Kidney (tissue), 14 donors: ENCODE results near the gene COL16A1. TPM values are rescaled to one million over a fixed set of nuclear protein-coding genes. Genes with fewer than 3 reads are reported as not detected.
A peak's percentile ranks its signal among the peaks of the same experiment; 100 is the strongest.

Experiments
- DNase-seq, 5 donors: peaks; one replicate each; pipeline ENCODE4 v3.0.0-alpha.2; 2013 to 2020
- FAIRE-seq: peaks from 2 replicates; lab custom pipeline; 2012; peaks lifted over from hg19 to GRCh38; lab: Jason Lieb, UNC
- H3K27ac ChIP-seq, 2 donors: one replicate each; pipeline ENCODE4 v1.7.0; 2013; ENCODE audit warnings: low read depth in 2 of 2, low read length in 2 of 2, inconsistent platforms in 1 of 2
- H3K27me3 ChIP-seq: one replicate; pipeline ENCODE4 v1.7.1; 2013; ENCODE audit warnings: low read length, inconsistent platforms; ENCODE audit not compliant: control insufficient read depth, insufficient read depth
- H3K36me3 ChIP-seq, 3 donors: one replicate each; pipeline versions ENCODE4 v1.7.0 to v1.7.1; 2013; ENCODE audit warnings: low read length in 3 of 3, control low read depth in 1 of 3, inconsistent platforms in 1 of 3; ENCODE audit not compliant: insufficient read depth in 3 of 3, control insufficient read depth in 2 of 3
- H3K4me1 ChIP-seq, 3 donors: one replicate each; pipeline versions ENCODE4 v1.7.0 to v1.7.1; 2013; ENCODE audit warnings: low read length in 3 of 3, inconsistent platforms in 1 of 3, low read depth in 1 of 3; ENCODE audit not compliant: control insufficient read depth in 2 of 3, insufficient read depth in 2 of 3
- H3K4me3 ChIP-seq, 3 donors: one replicate each; pipeline versions ENCODE4 v1.7.0 to v1.8.1; 2013; ENCODE audit warnings: low read length in 3 of 3, control low read depth in 1 of 3, inconsistent platforms in 1 of 3
- H3K9ac ChIP-seq, 3 donors: one replicate each; pipeline versions ENCODE4 v1.7.0 to v1.7.1; 2013; ENCODE audit warnings: low read length in 3 of 3, control low read depth in 1 of 3, inconsistent platforms in 1 of 3
- H3K9me3 ChIP-seq, 3 donors: one replicate each; pipeline versions ENCODE4 v1.7.0 to v1.7.1; 2013; ENCODE audit warnings: low read length in 3 of 3, control low read depth in 1 of 3, inconsistent platforms in 1 of 3; ENCODE audit not compliant: control insufficient read depth in 2 of 3, insufficient read depth in 1 of 3
- CTCF ChIP-seq: IDR thresholded peaks from 3 replicates; pipeline ENCODE4 v1.5.1; 2012; ENCODE audit warnings: mild to moderate bottlenecking, moderate library complexity, borderline replicate concordance; ENCODE audit not compliant: insufficient read depth; ENCODE audit errors: extremely low read depth
- intact Hi-C: fragments of 100-400 bp; cut with DNase I; formaldehyde crosslinking; loops from one replicate; pipeline ENCODE4 v1.11.1; 2022
- polyA plus RNA-seq: library from polyadenylated mRNA; stranded (reverse); fragments of 350-450 nt; fragmentation: Illumina TruSeq; extraction: RNeasy Lipid Tissue Mini Kit (QIAGEN cat#74804); gene quantifications from one replicate; pipeline ENCODE4 v1.2.3, GENCODE V29; 2014; ENCODE audit warnings: low read depth, low replicate concordance; ENCODE audit not compliant: insufficient read depth
- total RNA-seq: library from RNA; stranded (reverse); fragmentation: NEBNext Ultra II Directional; extraction: Animal tissue kit (Norgen Biotek cat#: 25700); gene quantifications from one replicate; pipeline ENCODE4 v1.2.1, GENCODE V29; 2021
- donor health status: control.
- donor health status: control.
- donor health status: control.
- donor health status: control.
- donor health status: control.
- donor health status: DM: yes; HTN: yes; CAD: no.
- donor health status: Normal renal cell carcinoma (clear cell type).

The COL16A1 gene
- total and polyA plus RNA-seq, 2 donors from 2014 or later: 9.2 to 29.0 TPM

DNA sequence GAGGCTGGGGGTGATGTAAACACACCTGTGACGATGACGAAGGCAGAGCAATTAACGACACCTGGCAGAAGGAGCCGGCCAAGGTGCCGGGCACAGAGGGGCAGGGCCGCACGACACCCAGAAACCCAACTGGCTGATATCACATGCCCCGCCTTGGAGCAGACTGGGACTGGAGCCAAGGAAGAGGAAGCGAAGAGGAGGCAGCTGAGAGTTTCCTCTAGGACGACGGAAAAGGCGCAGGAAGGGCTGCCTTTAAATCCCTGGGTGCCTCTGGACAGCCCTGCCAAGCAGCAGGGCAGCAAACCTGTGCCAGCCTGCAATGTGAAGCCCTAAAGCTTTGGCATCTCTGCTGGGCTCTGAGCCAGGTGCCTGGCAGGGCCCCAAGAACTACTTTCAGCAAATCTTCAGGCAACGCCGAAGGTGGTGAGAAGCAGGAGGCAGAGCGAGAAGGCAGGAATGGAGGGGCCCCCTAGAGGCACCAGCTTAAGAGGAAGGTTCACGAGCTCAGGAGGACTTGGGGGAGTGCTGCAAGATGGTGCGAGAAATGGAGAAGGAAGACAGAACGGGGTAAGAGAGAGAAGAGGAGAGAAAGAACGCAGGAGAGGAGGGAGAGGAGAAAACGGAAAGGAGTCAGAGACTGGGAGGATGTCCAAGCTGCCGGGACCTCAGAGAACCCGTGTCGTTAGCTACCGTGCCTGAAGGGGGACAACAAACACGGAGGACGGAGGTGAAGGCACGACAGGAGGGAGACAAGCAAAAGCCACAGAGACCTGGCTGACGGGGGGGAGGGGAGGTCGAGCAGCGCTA is 33.8 kb downstream of the COL16A1 start:
- Histone ChIP-seq H3K9ac (peak overlapping the region in 1 of 3 donors; percentile 7), H3K36me3 (no peaks in the 10 kb centered on the region), H3K4me3 (peak overlapping the region; percentile 23 to 49 (median 45)), H3K4me1 (peaks cover 0 to 16% (median 4%) of the 10 kb centered on the region in 3 donors), H3K9me3 (no peaks in the 10 kb centered on the region), H3K27me3 (no peaks in the 10 kb centered on the region), H3K27ac (peak overlapping the region; percentile 33 to 59)
- no peak for FAIRE-seq
- intact Hi-C loops: no loop called here
- no peak for TF ChIP-seq CTCF
- peak in 4 of 5 donors; percentile 50 to 92 (median 72) for DNase-seq

DNA sequence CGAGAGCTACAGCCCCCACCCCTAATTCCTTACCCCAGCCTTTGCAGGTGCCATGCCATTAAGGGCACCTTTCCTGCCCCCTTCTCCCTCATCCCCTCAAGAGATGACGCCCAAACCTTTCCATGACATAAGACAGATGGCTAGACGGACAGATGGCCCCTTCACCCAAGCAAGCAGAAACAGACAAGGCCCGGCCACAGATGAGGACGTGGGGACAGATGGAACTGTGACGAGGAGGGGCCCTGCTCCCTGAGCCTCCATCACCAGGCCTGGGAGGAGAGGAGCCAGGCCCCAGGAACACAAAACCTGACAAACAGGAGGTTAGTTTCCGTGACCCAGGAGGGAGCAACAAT is 34.4 kb downstream of the COL16A1 start:
- TF ChIP-seq CTCF: no peak
- H3K27me3 ChIP-seq: no peaks in the 10 kb centered on the region
- H3K4me3 ChIP-seq: peak overlapping the region in 2 of 3 donors; percentile 45 to 49

DNA sequence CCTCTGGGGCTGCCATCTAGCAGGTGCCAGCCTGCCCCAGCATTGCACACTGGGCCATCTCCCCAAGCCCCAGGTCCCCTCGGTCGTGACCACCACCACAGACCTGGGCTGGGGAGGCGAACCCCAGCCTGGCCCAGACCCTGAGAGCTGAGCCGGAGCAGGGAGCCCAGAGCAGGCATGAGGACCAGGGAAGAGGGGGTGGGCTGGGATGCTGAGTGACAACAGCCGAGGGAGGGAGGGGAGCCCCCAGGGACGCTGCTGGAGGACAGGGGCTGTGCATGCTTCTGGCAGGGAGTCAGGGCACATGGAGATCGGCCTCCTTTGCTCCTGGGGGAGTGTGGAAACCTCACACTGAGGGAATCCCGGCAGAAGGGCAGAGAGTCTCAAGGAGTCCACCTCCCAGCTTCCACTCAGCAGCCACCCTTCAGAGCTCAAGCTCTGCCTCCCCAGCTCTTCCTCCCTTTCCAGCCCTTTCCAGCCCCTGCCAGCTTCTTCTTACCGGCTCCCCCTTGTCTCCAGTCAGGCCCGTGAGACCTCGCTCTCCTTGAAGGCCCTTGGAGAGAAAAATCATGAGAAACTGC is 35.4 kb downstream of the COL16A1 start:
- Histone ChIP-seq H3K27me3 (no peaks in the 10 kb centered on the region), H3K4me3 (no peak overlapping the region), H3K4me1 (peaks cover 0 to 16% (median 4%) of the 10 kb centered on the region in 3 donors), H3K36me3 (no peaks in the 10 kb centered on the region), H3K9ac (no peak overlapping the region), H3K27ac (no peak overlapping the region), H3K9me3 (no peaks in the 10 kb centered on the region)
- FAIRE-seq (no peak), DNase-seq (no peak)
- TF ChIP-seq CTCF: no peak
- intact Hi-C loops: no loop called here

More for the DNA sequence above, 34.4 kb downstream of the COL16A1 start:
- intact Hi-C loops: no loop called here
- FAIRE-seq (no peak), DNase-seq (no peak)
- H3K9me3 ChIP-seq: no peaks in the 10 kb centered on the region
- H3K36me3 ChIP-seq: no peaks in the 10 kb centered on the region
- H3K4me1 ChIP-seq: peaks cover 0 to 16% (median 4%) of the 10 kb centered on the region in 3 donors
- peak overlapping the region in 1 of 2 donors; percentile 3 for H3K27ac ChIP-seq
- peak overlapping the region in 1 of 3 donors; percentile 7 for H3K9ac ChIP-seq
